ENCODE results near the gene RNU2-63P.
"Not testable (repeated sequence)": the region's sequence is repeated elsewhere in the genome, so short reads cannot be mapped to it uniquely, and the experiment has no call there.

DNA sequence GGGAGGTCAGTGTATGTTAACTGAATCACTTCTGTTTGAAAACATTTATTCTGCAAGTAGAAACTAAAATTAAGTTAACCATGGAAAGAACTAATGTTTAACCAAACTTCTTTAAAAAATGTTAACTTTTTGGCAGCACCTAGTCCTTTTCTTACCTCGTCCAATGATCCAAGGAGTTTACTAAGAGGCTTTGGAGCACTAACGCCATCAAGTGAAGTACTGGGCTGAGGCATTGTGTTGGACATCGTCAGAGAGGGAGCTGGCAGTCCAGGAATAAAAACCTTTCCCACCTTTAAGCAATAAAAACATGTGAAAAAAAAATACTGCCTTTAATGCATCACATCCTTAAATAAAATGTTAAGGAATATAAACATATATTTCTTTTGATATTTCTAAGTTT is 23.8 kb downstream of the RNU2-63P start:
- not testable (repeated sequence) for TF ChIP-seq ETV6 (CRISPR knock-in tag; IDR thresholded peaks at IDR 0.05); ZBTB21 (CRISPR knock-in tag; IDR thresholded peaks at IDR 0.05; ENCODE audit: borderline replicate concordance); CREB1 (CRISPR knock-in tag; IDR thresholded peaks at IDR 0.05); CTCF (IDR thresholded peaks at IDR 0.05); NR1H2 (CRISPR knock-in tag; IDR thresholded peaks at IDR 0.05); ATF2 (CRISPR knock-in tag; IDR thresholded peaks at IDR 0.05; ENCODE audit: borderline replicate concordance, low read depth); MAX (CRISPR knock-in tag; IDR thresholded peaks at IDR 0.05); SP1 (CRISPR knock-in tag; conservative IDR thresholded peaks at IDR 0.05); USF2 (CRISPR knock-in tag; IDR thresholded peaks at IDR 0.05); NR3C1 (CRISPR knock-in tag; conservative IDR thresholded peaks at IDR 0.05; ENCODE audit: low read depth)
